Upper lobe of left lung (tissue), 4 donors: ENCODE measurements around the gene PFKL.

Experiments used
- CTCF ChIP-seq, 6 experiments: fragments of 450-650 bp in 4 of 6; fragments of 200-600 bp in 2 of 6; sonication (generic) in 2 of 6; IDR thresholded peaks; one replicate each; pipeline ENCODE4 v1.5.1; 2016 to 2019; ENCODE audit warnings: antibody characterized with exemption in 6 of 6
- POLR2A ChIP-seq, 4 donors: fragments of 450-650 bp; IDR thresholded peaks; one replicate each; pipeline ENCODE4 v1.5.1; 2016 to 2017; ENCODE audit warnings: antibody characterized with exemption in 4 of 4, mild to moderate bottlenecking in 2 of 4

GRCh38 chr21:44359396-44359795, 59.5 kb downstream of the PFKL start:
- TF ChIP-seq CTCF (IDR thresholded peaks at IDR 0.05) (no peak), POLR2A (IDR thresholded peaks at IDR 0.05) (no peak)
